SU-DHL-6 (cell line): Measurements from ENCODE around the gene BANF1.

Experiments
- H2AFZ ChIP-seq: fragments of 200-600 bp; sonication (generic); 2 replicates; pipeline ENCODE4 v1.6.1; 2014; ENCODE audit warnings: low read depth, mild to moderate bottlenecking, moderate library complexity, mixed read lengths, antibody characterized with exemption, low read length; ENCODE audit not compliant: severe bottlenecking
- H3F3A ChIP-seq: fragments of 200-600 bp; shearing (Covaris generic); 2 replicates; pipeline ENCODE4 v1.6.0; 2016; ENCODE audit warnings: antibody characterized with exemption, mild to moderate bottlenecking; ENCODE audit not compliant: insufficient read depth
- H3K27ac ChIP-seq: fragments of 200-600 bp; sonication (generic); 2 replicates; pipeline ENCODE4 v1.5.1; 2016; ENCODE audit warnings: low read depth, mild to moderate bottlenecking, low read length, moderate library complexity, mixed read lengths
- H3K27me3 ChIP-seq: fragments of 200-600 bp; sonication (generic), shearing (Covaris generic); 2 replicates; pipeline ENCODE4 v1.6.0; 2014; ENCODE audit warnings: mild to moderate bottlenecking, low read length
- H3K36me3 ChIP-seq: fragments of 200-600 bp; sonication (generic); 2 replicates; pipeline ENCODE4 v1.6.1; 2014; ENCODE audit warnings: mild to moderate bottlenecking, low read length, mixed read lengths
- H3K4me2 ChIP-seq: fragments of 300-600, 200-600 bp; shearing (Covaris generic), sonication (generic); 2 replicates; pipeline ENCODE4 v1.6.0; 2014; ENCODE audit warnings: low read length, low read depth, mild to moderate bottlenecking; ENCODE audit not compliant: poor library complexity, severe bottlenecking
- H3K4me3 ChIP-seq: fragments of 200-600 bp; sonication (generic); 2 replicates; pipeline ENCODE4 v1.5.1; 2014; ENCODE audit warnings: antibody characterized with exemption, low read length, mild to moderate bottlenecking, mixed read lengths; ENCODE audit not compliant: insufficient read depth, poor library complexity, severe bottlenecking
- H3K79me2 ChIP-seq: fragments of 200-600 bp; sonication (generic); 2 replicates; pipeline ENCODE4 v1.6.1; 2014; ENCODE audit warnings: mild to moderate bottlenecking, low read length, moderate library complexity; ENCODE audit not compliant: insufficient read depth
- H3K9ac ChIP-seq: fragments of 200-600 bp; sonication (generic); 2 replicates; pipeline ENCODE4 v1.7.0; 2014; ENCODE audit warnings: mild to moderate bottlenecking, low read length
- H3K9me2 ChIP-seq: fragments of 200-600 bp; sonication (generic); replicated peaks from 2 replicates; pipeline ENCODE4 v1.6.1; 2014; ENCODE audit warnings: low read length; ENCODE audit not compliant: insufficient read depth
- H3K9me3 ChIP-seq: fragments of 200-600 bp; sonication (generic); 2 replicates; pipeline ENCODE4 v1.6.1; 2014; ENCODE audit warnings: low read length, mixed read lengths; ENCODE audit not compliant: insufficient read depth
- H4K20me1 ChIP-seq: fragments of 200-600 bp; sonication (generic); 2 replicates; pipeline ENCODE4 v1.6.1; 2014; ENCODE audit warnings: low read depth, mild to moderate bottlenecking, antibody characterized with exemption, low read length, moderate library complexity, mixed read lengths
- EZH2phosphoT487 ChIP-seq: fragments of 200-600 bp; sonication (generic), shearing (Covaris generic); conservative IDR thresholded peaks from 2 replicates; pipeline ENCODE4 v1.6.1; 2018; ENCODE audit warnings: mild to moderate bottlenecking, antibody characterized with exemption, low read length, moderate library complexity, mixed read lengths
- TF ChIP-seq, protein P1 (sequence below): fragments of 200-600 bp; sonication (generic); IDR thresholded peaks from one replicate; pipeline ENCODE4 v1.5.1; 2017; ENCODE audit warnings: antibody characterized with exemption, mild to moderate bottlenecking, low read length, moderate library complexity; ENCODE audit not compliant: insufficient read depth, poor library complexity, severe bottlenecking

BANF1 gene

DNA sequence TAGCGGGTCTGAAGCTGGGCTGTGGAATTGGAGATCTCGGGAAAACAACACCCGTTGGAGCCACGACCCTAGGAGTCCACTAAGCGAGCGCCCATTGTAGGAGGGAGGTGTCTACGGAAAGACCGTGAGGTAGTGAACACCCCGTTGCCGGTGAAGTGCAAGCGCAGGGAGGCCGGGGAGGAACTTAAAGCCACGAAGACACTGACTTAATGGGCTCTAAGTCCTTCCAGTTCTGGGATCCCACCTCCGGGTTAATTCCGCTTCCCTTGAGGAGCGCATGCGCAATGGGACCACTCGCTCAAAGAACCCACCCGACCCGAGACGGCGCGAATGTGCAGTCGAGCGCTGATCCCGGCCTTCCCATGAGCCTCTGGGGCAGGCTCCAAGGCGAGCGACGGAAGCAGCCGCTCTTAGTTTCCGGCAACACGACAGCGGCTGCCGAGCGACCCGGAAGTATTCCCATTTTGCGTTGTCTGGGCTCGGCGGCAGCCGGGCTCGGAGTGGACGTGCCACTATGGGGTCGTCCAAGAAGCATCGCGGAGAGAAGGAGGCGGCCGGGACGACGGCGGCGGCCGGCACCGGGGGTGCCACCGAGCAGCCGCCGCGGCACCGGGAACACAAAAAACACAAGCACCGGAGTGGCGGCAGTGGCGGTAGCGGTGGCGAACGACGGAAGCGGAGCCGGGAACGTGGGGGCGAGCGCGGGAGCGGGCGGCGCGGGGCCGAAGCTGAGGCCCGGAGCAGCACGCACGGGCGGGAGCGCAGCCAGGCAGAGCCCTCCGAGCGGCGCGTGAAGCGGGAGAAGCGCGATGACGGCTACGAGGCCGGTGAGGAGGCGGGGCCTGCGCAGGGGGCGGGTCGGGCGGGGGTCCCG, 40.8 kb upstream of the BANF1 start, which contains the start of gene SART1:
Gene SART1 (plus strand): TSS at position 468 of the 874 bp plus-strand sequence. CDS start 47 bp downstream, at position 515.
- Histone ChIP-seq H3K4me3 (peak within 1 kb of the TSS; percentile 98), H3K9me2 (no peaks in the 10 kb centered on the region), H3K79me2 (peaks cover 30% of the 10 kb centered on the region), H4K20me1 (0 out of 2 replicates have a peak, but pooled peaks cover 3% of the 10 kb centered on the region), H3K9me3 (no peaks in the 10 kb centered on the region), H2AFZ (peak within 1 kb of the TSS; percentile 82), H3K36me3 (no peaks in the 10 kb centered on the region; the same call in 1 of the 2 replicates), H3K27ac (peak within 1 kb of the TSS; percentile 58), H3K27me3 (no peaks in the 10 kb centered on the region), H3K4me2 (peak within 1 kb of the TSS; percentile 96), H3F3A (no peaks in the 10 kb centered on the region), H3K9ac (peak within 1 kb of the TSS; percentile 97)
- TF ChIP-seq, protein P1, sequence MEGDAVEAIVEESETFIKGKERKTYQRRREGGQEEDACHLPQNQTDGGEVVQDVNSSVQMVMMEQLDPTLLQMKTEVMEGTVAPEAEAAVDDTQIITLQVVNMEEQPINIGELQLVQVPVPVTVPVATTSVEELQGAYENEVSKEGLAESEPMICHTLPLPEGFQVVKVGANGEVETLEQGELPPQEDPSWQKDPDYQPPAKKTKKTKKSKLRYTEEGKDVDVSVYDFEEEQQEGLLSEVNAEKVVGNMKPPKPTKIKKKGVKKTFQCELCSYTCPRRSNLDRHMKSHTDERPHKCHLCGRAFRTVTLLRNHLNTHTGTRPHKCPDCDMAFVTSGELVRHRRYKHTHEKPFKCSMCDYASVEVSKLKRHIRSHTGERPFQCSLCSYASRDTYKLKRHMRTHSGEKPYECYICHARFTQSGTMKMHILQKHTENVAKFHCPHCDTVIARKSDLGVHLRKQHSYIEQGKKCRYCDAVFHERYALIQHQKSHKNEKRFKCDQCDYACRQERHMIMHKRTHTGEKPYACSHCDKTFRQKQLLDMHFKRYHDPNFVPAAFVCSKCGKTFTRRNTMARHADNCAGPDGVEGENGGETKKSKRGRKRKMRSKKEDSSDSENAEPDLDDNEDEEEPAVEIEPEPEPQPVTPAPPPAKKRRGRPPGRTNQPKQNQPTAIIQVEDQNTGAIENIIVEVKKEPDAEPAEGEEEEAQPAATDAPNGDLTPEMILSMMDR: no peak
- TF ChIP-seq EZH2phosphoT487: no peak

DNA sequence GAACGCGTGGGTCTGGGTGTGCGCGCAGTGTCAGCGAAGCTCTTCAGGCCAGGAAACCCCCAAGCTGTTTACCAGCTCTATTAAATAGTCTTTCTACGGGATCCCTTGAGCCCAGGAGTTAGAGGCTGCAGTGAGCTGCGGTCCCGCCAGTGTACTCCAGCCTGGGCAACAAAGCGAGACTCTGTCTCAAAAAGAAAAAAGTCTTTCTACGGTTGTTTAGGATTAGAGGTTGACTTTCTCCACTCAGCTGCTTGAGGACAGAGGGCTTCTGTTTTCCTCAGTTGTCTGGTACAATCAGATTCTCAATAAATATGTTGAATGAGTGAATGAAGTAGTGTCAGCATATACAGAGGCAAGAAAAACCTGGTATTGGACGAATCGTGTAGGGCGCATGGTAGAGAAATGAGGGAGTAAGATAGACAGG, 40.1 kb upstream of the BANF1 start:
- H3K27ac ChIP-seq: no peak overlapping the region
- peak overlapping the region; percentile 98 for H3K4me3 ChIP-seq

DNA sequence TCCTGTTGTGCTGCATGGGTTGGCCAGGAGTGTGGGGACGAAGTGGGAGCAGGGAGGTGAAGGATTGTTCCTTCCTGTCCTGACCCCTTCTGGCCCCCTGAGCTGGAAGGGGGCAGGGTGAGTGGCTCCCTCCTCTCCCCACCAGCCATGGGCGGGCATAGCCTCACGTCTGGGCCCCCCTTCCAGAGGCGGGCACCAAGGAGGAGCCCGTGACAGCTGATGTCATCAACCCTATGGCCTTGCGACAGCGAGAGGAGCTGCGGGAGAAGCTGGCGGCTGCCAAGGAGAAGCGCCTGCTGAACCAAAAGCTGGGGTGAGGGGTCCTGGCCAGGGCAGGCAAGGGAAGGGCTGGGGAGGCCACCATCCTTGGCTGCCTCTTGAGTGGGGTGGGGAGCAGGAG, 37.4 kb upstream of the BANF1 start:
- H3K9ac ChIP-seq: no peak overlapping the region
- H3K9me3 ChIP-seq: no peaks in the 10 kb centered on the region
- H3K4me3 ChIP-seq: no peak overlapping the region
- no peak overlapping the region for H3K27ac ChIP-seq
- TF ChIP-seq EZH2phosphoT487: no peak
- TF ChIP-seq, protein P1: no peak
- H4K20me1 ChIP-seq: 0 out of 2 replicates have a peak, but pooled peaks cover 3% of the 10 kb centered on the region
- H3K79me2 ChIP-seq: peaks cover 30% of the 10 kb centered on the region
- no peak overlapping the region for H2AFZ ChIP-seq
- H3K4me2 ChIP-seq: no peak overlapping the region
- no peaks in the 10 kb centered on the region for H3K9me2 ChIP-seq
- no peaks in the 10 kb centered on the region; the same call in 1 of the 2 replicates for H3K36me3 ChIP-seq
- H3F3A ChIP-seq: no peaks in the 10 kb centered on the region
- H3K27me3 ChIP-seq: no peaks in the 10 kb centered on the region

More for the DNA sequence above, 40.1 kb upstream of the BANF1 start:
- H4K20me1 ChIP-seq: 0 out of 2 replicates have a peak, but pooled peaks cover 3% of the 10 kb centered on the region
- TF ChIP-seq, protein P1: no peak
- no peak for TF ChIP-seq EZH2phosphoT487
- H3F3A ChIP-seq: no peaks in the 10 kb centered on the region
- no peaks in the 10 kb centered on the region for H3K9me2 ChIP-seq
- no peaks in the 10 kb centered on the region for H3K27me3 ChIP-seq
- H2AFZ ChIP-seq: no peak overlapping the region
- H3K36me3 ChIP-seq: no peaks in the 10 kb centered on the region; the same call in 1 of the 2 replicates
- H3K9ac ChIP-seq: peak overlapping the region; percentile 97
- H3K9me3 ChIP-seq: no peaks in the 10 kb centered on the region
- H3K79me2 ChIP-seq: peaks cover 30% of the 10 kb centered on the region
- H3K4me2 ChIP-seq: peak overlapping the region; percentile 96
